H1 (cell line): Measurements from ENCODE around the gene CAMSAP1. TPM values are rescaled to one million over a fixed set of nuclear protein-coding genes. Genes with fewer than 3 reads are reported as not detected.

Experiments used
- KDM1A ChIP-seq: fragments of 200-600, 300-600 bp; sonication (generic); IDR thresholded peaks from 2 replicates; pipeline ENCODE4 v1.7.1; 2016; ENCODE audit warnings: mild to moderate bottlenecking, low read length, borderline replicate concordance
- polyA plus RNA-seq, 7 experiments: library from polyadenylated mRNA; depleted of rRNA in 3 of 7; stranded (reverse) in 5 of 7; unstranded in 2 of 7; fragments of >200 nt in 5 of 7; fragments of 200-250 nt in 2 of 7; gene quantifications; 1 replicate in 5 of 7; 2 replicates in 1 of 7; 4 replicates in 1 of 7; pipeline versions ENCODE4 v1.2.1 to v1.2.3, GENCODE V29; 2011 to 2013; ENCODE audit warnings: missing spikeins in 2 of 7, mixed read lengths in 2 of 7
- total RNA-seq: library from RNA; stranded (reverse); fragmentation: NEBNext Ultra II Directional; extraction: Animal tissue kit (Norgen Biotek cat#: 25700); gene quantifications from 2 replicates; pipeline ENCODE4 v1.2.1, GENCODE V29; 2021
- TF ChIP-seq, protein P1 (sequence below): fragments of 300-600 bp; sonication (generic); IDR thresholded peaks from 2 replicates; pipeline ENCODE4 v1.7.1; 2012; ENCODE audit warnings: low read length, moderate library complexity, mild to moderate bottlenecking, inconsistent platforms; ENCODE audit not compliant: insufficient replicate concordance

The CAMSAP1 gene
- total and polyA plus RNA-seq, 2 of the 8 experiments (the other 6 are each of a cell fraction or from before 2014, with no cell fraction given) = 13.4 to 44.0 TPM

GRCh38 chr9:135888766-135889394, 18.5 kb downstream of the CAMSAP1 start (continued):
- TF ChIP-seq, protein P1, sequence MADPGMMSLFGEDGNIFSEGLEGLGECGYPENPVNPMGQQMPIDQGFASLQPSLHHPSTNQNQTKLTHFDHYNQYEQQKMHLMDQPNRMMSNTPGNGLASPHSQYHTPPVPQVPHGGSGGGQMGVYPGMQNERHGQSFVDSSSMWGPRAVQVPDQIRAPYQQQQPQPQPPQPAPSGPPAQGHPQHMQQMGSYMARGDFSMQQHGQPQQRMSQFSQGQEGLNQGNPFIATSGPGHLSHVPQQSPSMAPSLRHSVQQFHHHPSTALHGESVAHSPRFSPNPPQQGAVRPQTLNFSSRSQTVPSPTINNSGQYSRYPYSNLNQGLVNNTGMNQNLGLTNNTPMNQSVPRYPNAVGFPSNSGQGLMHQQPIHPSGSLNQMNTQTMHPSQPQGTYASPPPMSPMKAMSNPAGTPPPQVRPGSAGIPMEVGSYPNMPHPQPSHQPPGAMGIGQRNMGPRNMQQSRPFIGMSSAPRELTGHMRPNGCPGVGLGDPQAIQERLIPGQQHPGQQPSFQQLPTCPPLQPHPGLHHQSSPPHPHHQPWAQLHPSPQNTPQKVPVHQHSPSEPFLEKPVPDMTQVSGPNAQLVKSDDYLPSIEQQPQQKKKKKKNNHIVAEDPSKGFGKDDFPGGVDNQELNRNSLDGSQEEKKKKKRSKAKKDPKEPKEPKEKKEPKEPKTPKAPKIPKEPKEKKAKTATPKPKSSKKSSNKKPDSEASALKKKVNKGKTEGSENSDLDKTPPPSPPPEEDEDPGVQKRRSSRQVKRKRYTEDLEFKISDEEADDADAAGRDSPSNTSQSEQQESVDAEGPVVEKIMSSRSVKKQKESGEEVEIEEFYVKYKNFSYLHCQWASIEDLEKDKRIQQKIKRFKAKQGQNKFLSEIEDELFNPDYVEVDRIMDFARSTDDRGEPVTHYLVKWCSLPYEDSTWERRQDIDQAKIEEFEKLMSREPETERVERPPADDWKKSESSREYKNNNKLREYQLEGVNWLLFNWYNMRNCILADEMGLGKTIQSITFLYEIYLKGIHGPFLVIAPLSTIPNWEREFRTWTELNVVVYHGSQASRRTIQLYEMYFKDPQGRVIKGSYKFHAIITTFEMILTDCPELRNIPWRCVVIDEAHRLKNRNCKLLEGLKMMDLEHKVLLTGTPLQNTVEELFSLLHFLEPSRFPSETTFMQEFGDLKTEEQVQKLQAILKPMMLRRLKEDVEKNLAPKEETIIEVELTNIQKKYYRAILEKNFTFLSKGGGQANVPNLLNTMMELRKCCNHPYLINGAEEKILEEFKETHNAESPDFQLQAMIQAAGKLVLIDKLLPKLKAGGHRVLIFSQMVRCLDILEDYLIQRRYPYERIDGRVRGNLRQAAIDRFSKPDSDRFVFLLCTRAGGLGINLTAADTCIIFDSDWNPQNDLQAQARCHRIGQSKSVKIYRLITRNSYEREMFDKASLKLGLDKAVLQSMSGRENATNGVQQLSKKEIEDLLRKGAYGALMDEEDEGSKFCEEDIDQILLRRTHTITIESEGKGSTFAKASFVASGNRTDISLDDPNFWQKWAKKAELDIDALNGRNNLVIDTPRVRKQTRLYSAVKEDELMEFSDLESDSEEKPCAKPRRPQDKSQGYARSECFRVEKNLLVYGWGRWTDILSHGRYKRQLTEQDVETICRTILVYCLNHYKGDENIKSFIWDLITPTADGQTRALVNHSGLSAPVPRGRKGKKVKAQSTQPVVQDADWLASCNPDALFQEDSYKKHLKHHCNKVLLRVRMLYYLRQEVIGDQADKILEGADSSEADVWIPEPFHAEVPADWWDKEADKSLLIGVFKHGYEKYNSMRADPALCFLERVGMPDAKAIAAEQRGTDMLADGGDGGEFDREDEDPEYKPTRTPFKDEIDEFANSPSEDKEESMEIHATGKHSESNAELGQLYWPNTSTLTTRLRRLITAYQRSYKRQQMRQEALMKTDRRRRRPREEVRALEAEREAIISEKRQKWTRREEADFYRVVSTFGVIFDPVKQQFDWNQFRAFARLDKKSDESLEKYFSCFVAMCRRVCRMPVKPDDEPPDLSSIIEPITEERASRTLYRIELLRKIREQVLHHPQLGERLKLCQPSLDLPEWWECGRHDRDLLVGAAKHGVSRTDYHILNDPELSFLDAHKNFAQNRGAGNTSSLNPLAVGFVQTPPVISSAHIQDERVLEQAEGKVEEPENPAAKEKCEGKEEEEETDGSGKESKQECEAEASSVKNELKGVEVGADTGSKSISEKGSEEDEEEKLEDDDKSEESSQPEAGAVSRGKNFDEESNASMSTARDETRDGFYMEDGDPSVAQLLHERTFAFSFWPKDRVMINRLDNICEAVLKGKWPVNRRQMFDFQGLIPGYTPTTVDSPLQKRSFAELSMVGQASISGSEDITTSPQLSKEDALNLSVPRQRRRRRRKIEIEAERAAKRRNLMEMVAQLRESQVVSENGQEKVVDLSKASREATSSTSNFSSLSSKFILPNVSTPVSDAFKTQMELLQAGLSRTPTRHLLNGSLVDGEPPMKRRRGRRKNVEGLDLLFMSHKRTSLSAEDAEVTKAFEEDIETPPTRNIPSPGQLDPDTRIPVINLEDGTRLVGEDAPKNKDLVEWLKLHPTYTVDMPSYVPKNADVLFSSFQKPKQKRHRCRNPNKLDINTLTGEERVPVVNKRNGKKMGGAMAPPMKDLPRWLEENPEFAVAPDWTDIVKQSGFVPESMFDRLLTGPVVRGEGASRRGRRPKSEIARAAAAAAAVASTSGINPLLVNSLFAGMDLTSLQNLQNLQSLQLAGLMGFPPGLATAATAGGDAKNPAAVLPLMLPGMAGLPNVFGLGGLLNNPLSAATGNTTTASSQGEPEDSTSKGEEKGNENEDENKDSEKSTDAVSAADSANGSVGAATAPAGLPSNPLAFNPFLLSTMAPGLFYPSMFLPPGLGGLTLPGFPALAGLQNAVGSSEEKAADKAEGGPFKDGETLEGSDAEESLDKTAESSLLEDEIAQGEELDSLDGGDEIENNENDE = no peak
- TF ChIP-seq KDM1A = no peak
